HepG2 (cell line): ENCODE results near the gene EHD1. TPM values are rescaled to one million over a fixed set of nuclear protein-coding genes. Genes with fewer than 3 reads are reported as not detected.
A peak's percentile ranks its signal among the peaks of the same experiment; 100 is the strongest.

Source experiments
- GABPA ChIP-seq, 2 experiments: IDR thresholded peaks; 2 replicates each; pipeline ENCODE4 v1.6.1; 2011 to 2016; ENCODE audit warnings: low read depth in 2 of 2, low read length in 1 of 2, missing biosample characterization in 1 of 2, missing genetic modification characterization in 1 of 2
- MYC ChIP-seq: sonication (generic); formaldehyde crosslinking; IDR thresholded peaks from 2 replicates; pipeline ENCODE4 v1.9.0; 2021; ENCODE audit warnings: missing genetic modification reagents, borderline replicate concordance
- NR1H2 ChIP-seq: sonication (generic); formaldehyde crosslinking; IDR thresholded peaks from 2 replicates; pipeline ENCODE4 v1.8.1; 2022; ENCODE audit warnings: low read depth, missing genetic modification reagents, borderline replicate concordance
- SAFB2 ChIP-seq: sonication (generic); formaldehyde crosslinking; IDR thresholded peaks from 2 replicates; pipeline ENCODE4 v1.5.1; 2020; ENCODE audit warnings: missing genetic modification reagents, low read depth, mild to moderate bottlenecking, borderline replicate concordance
- SALL2 ChIP-seq: sonication (generic); formaldehyde crosslinking; IDR thresholded peaks from 2 replicates; pipeline ENCODE4 v1.8.1; 2023; ENCODE audit warnings: mild to moderate bottlenecking, missing genetic modification reagents, inconsistent platforms
- SPEN ChIP-seq: sonication (generic); formaldehyde crosslinking; IDR thresholded peaks from 2 replicates; pipeline ENCODE4 v1.5.1; 2020; ENCODE audit warnings: low read depth, mild to moderate bottlenecking, missing genetic modification reagents
- TBX2 ChIP-seq: sonication (generic); formaldehyde crosslinking; IDR thresholded peaks from 2 replicates; pipeline ENCODE4 v1.5.0; 2020; ENCODE audit warnings: missing genetic modification reagents, mild to moderate bottlenecking, borderline replicate concordance
- THAP11 ChIP-seq: IDR thresholded peaks from 2 replicates; pipeline ENCODE4 v1.6.1; 2016; ENCODE audit warnings: missing biosample characterization, missing genetic modification reagents
- ZFY ChIP-seq: sonication (generic); formaldehyde crosslinking; IDR thresholded peaks from 2 replicates; pipeline ENCODE4 v1.4.0; 2020; ENCODE audit warnings: missing genetic modification reagents
- ZNF205 ChIP-seq: IDR thresholded peaks from 2 replicates; pipeline ENCODE4 v1.6.1; 2018; ENCODE audit warnings: missing biosample characterization, missing genetic modification reagents
- ZNF543 ChIP-seq: sonication (generic); formaldehyde crosslinking; IDR thresholded peaks from 2 replicates; pipeline ENCODE4 v1.4.0; 2020; ENCODE audit warnings: mild to moderate bottlenecking, missing genetic modification reagents
- ZNF546 ChIP-seq: sonication (generic); formaldehyde crosslinking; conservative IDR thresholded peaks from 2 replicates; pipeline ENCODE4 v1.8.1; 2023; ENCODE audit warnings: mild to moderate bottlenecking, missing genetic modification reagents
- ZNF629 ChIP-seq: sonication (generic); formaldehyde crosslinking; conservative IDR thresholded peaks from 2 replicates; pipeline ENCODE4 v1.5.0; 2020; ENCODE audit warnings: missing genetic modification reagents
- ZNF772 ChIP-seq: sonication (generic); formaldehyde crosslinking; IDR thresholded peaks from 2 replicates; pipeline ENCODE4 v1.5.0; 2020; ENCODE audit warnings: mild to moderate bottlenecking, missing genetic modification reagents
- ZSCAN22 ChIP-seq: sonication (generic); formaldehyde crosslinking; IDR thresholded peaks from 2 replicates; pipeline ENCODE4 v1.4.0; 2020; ENCODE audit warnings: mild to moderate bottlenecking, missing genetic modification reagents
- polyA plus RNA-seq, 8 experiments: library from polyadenylated mRNA; depleted of rRNA in 3 of 8; stranded (reverse) in 7 of 8; unstranded in 1 of 8; fragments of >200 nt; fragmentation: Illumina TruSeq in 4 of 8; extraction: Trizol in 4 of 8; gene quantifications; 2 replicates each; pipeline versions ENCODE4 v1.2.1 to v1.2.3, GENCODE V29; 2011 to 2016; ENCODE audit warnings: low read depth in 4 of 8, missing spikeins in 1 of 8, mixed read lengths in 1 of 8; ENCODE audit not compliant: insufficient read depth in 1 of 8
- total RNA-seq, 5 experiments: library from RNA; depleted of rRNA; stranded (reverse); fragments of >200 nt; fragmentation: Illumina TruSeq; extraction: Trizol; gene quantifications; 2 replicates each; pipeline ENCODE4 v1.2.3, GENCODE V29; 2016; ENCODE audit warnings: low read depth in 1 of 5
- TF ChIP-seq, protein P1 (sequence below): sonication (generic); formaldehyde crosslinking; IDR thresholded peaks from 2 replicates; pipeline ENCODE4 v1.8.1; 2023; ENCODE audit warnings: mild to moderate bottlenecking, missing genetic modification reagents, borderline replicate concordance
- TF ChIP-seq, protein P2 (sequence below): sonication (generic); formaldehyde crosslinking; IDR thresholded peaks from 2 replicates; pipeline ENCODE4; 2020; ENCODE audit warnings: missing genetic modification reagents, mild to moderate bottlenecking, borderline replicate concordance
- TF ChIP-seq, protein P3 (sequence below): sonication (generic); formaldehyde crosslinking; IDR thresholded peaks from 2 replicates; pipeline ENCODE4 v1.5.1; 2020; ENCODE audit warnings: mild to moderate bottlenecking, moderate library complexity, missing genetic modification reagents
- TF ChIP-seq, protein P4 (sequence below): sonication (generic); formaldehyde crosslinking; IDR thresholded peaks from 2 replicates; pipeline ENCODE4 v1.4.0; 2020; ENCODE audit warnings: missing genetic modification reagents
- TF ChIP-seq, protein P5 (sequence below): sonication (generic); formaldehyde crosslinking; IDR thresholded peaks from 2 replicates; pipeline ENCODE4 v1.4.0; 2020; ENCODE audit warnings: missing genetic modification reagents

EHD1 gene
- total and polyA plus RNA-seq, 2 of the 13 experiments (the other 11 are each of a cell fraction or from before 2014, with no cell fraction given): 23.6 to 26.6 TPM

DNA sequence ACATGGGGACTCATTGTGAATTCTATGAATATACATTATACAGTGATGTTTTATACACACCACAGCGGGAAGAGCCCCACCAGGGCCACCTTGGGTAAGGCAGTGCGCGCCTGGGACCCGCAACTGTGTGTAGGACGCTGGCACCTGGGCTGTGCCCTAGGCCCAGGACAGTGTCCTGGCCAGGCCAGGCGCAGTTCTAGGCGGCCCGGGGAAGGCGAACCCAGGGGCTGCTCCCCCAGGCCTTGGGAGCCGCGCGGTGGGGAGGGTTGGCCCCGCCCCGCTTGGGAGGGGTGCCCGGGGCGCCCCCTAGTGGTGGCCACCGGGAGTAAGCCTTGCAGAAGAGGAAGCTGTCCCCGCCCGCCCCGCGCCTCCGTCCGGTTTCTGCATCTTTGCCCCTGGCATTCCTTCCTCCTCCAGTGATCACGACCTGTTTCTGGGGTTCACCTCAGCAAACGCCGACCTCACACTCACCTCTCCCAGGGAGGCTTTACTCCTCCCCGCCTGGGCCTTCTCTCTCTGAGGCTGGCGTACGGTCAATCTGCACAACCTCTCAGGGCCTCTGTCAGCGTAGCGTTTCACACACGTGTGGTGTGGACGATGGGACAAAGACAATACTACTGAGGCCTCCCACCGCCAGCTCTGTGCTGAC, 9.5 kb upstream of the EHD1 start (continued):
- TF ChIP-seq ZNF629 (CRISPR knock-in tag) (peak; percentile 55), SPEN (CRISPR knock-in tag) (peak; percentile 8; the same call in 1 of the 2 replicates), MYC (CRISPR knock-in tag) (peak; percentile 74), ZNF205 (CRISPR knock-in tag) (peak; percentile 49; the same call in 1 of the 2 replicates), ZNF772 (0 out of 2 replicates have a peak, but pooled peaks have one; percentile 39), ZNF543 (0 out of 2 replicates have a peak, but pooled peaks have one; percentile 24), ZNF546 (CRISPR knock-in tag) (no peak), GABPA (IDR thresholded peaks at IDR 0.05; ENCODE audit: low read depth, low read length) (no peak), GABPA (CRISPR knock-in tag; IDR thresholded peaks at IDR 0.05; ENCODE audit: low read depth) (peak; percentile 67), SALL2 (CRISPR knock-in tag) (peak; percentile 81; the same call in 1 of the 2 replicates), NR1H2 (CRISPR knock-in tag) (peak; percentile 32; the same call in 1 of the 2 replicates), THAP11 (CRISPR knock-in tag) (peak; percentile 44), ZSCAN22 (CRISPR knock-in tag) (no peak), TBX2 (CRISPR knock-in tag) (peak; percentile 44; the same call in 1 of the 2 replicates), ZFY (CRISPR knock-in tag) (peak; percentile 64), SAFB2 (CRISPR knock-in tag) (peak; percentile 23; the same call in 1 of the 2 replicates)
- TF ChIP-seq, protein P1, sequence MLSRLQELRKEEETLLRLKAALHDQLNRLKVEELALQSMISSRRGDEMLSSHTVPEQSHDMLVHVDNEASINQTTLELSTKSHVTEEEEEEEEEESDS (CRISPR knock-in tag): peak; percentile 84; the same call in 1 of the 2 replicates
- TF ChIP-seq, protein P2, sequence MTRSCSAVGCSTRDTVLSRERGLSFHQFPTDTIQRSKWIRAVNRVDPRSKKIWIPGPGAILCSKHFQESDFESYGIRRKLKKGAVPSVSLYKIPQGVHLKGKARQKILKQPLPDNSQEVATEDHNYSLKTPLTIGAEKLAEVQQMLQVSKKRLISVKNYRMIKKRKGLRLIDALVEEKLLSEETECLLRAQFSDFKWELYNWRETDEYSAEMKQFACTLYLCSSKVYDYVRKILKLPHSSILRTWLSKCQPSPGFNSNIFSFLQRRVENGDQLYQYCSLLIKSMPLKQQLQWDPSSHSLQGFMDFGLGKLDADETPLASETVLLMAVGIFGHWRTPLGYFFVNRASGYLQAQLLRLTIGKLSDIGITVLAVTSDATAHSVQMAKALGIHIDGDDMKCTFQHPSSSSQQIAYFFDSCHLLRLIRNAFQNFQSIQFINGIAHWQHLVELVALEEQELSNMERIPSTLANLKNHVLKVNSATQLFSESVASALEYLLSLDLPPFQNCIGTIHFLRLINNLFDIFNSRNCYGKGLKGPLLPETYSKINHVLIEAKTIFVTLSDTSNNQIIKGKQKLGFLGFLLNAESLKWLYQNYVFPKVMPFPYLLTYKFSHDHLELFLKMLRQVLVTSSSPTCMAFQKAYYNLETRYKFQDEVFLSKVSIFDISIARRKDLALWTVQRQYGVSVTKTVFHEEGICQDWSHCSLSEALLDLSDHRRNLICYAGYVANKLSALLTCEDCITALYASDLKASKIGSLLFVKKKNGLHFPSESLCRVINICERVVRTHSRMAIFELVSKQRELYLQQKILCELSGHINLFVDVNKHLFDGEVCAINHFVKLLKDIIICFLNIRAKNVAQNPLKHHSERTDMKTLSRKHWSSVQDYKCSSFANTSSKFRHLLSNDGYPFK: peak; percentile 30; the same call in 1 of the 2 replicates
- TF ChIP-seq, protein P3, sequence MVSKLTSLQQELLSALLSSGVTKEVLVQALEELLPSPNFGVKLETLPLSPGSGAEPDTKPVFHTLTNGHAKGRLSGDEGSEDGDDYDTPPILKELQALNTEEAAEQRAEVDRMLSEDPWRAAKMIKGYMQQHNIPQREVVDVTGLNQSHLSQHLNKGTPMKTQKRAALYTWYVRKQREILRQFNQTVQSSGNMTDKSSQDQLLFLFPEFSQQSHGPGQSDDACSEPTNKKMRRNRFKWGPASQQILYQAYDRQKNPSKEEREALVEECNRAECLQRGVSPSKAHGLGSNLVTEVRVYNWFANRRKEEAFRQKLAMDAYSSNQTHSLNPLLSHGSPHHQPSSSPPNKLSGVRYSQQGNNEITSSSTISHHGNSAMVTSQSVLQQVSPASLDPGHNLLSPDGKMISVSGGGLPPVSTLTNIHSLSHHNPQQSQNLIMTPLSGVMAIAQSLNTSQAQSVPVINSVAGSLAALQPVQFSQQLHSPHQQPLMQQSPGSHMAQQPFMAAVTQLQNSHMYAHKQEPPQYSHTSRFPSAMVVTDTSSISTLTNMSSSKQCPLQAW: peak; percentile 82
- TF ChIP-seq, protein P4, sequence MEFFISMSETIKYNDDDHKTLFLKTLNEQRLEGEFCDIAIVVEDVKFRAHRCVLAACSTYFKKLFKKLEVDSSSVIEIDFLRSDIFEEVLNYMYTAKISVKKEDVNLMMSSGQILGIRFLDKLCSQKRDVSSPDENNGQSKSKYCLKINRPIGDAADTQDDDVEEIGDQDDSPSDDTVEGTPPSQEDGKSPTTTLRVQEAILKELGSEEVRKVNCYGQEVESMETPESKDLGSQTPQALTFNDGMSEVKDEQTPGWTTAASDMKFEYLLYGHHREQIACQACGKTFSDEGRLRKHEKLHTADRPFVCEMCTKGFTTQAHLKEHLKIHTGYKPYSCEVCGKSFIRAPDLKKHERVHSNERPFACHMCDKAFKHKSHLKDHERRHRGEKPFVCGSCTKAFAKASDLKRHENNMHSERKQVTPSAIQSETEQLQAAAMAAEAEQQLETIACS (CRISPR knock-in tag): 0 out of 2 replicates have a peak, but pooled peaks have one; percentile 35
- TF ChIP-seq, protein P5, sequence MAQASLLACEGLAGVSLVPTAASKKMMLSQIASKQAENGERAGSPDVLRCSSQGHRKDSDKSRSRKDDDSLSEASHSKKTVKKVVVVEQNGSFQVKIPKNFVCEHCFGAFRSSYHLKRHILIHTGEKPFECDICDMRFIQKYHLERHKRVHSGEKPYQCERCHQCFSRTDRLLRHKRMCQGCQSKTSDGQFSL (CRISPR knock-in tag): peak; percentile 92
